Measurements from ENCODE around the gene KLHL29. TPM values are rescaled to one million over a fixed set of nuclear protein-coding genes. Genes with fewer than 3 reads are reported as not detected.

The KLHL29 gene
- total and polyA plus RNA-seq, 10 of the 15 experiments (the other 5 are each of a cell fraction or from before 2014, with no cell fraction given): 1.4 to 19.5 (median 6.1) TPM

DNA sequence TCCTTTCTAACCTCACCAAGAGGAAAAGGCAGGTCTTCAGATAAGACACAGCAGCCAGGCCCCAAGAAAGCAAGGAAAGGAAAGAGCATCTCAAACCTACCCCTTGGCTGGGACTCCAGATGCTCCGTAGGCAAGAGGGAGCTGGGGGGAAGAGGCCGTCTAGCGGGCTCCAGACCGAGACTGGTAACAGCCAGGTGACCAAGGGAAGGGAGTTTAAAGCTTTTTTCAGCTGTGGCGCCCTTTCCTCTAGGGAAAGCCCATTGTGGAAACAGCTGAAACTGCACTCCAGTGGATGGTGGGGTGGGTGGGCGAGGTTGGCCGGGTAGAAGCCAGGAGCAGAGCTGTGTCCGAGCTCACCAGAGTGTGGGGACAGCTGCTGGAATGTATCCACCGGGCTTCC is 180.4 kb downstream of the KLHL29 start:
- CTCF ChIA-PET: interaction anchor here (0.6 kb wide), 1 partner anchor 113 kb away, joined by 3 read pairs; no protein-coding TSS in a partner anchor
- no peak for ATAC-seq
- 70% methylated on average over 9 of the region's 9 CpGs for WGBS (ENCODE audit: insufficient coverage, insufficient replicate concordance, low lambda C conversion rate, missing lambda C conversion rate)
- no peak overlapping the region for H3K9ac ChIP-seq (ENCODE audit: control insufficient read depth, insufficient read depth, low read length)
- no peak overlapping the region for H3K27ac ChIP-seq (ENCODE audit: control insufficient read depth, insufficient read depth)
- H3K4me1 ChIP-seq (ENCODE audit: control insufficient read depth, insufficient read depth, low read length): no peaks in the 10 kb centered on the region
- RAD21 ChIA-PET (ENCODE audit: unreplicated experiment): no interaction called here
- POLR2A ChIA-PET: no interaction called here
- no peak overlapping the region for H2AFZ ChIP-seq (ENCODE audit: control insufficient read depth, low read depth, low read length)
- FAIRE-seq: no peak
- no peak overlapping the region for H3K4me2 ChIP-seq (ENCODE audit: control insufficient read depth, insufficient read depth)
- no peaks in the 10 kb centered on the region for H3K79me2 ChIP-seq (ENCODE audit: control insufficient read depth, insufficient read depth, low read length)
- H3K4me3 ChIP-seq: no peak overlapping the region
- intact Hi-C loops (cut with micrococcal nuclease; ENCODE audit: unreplicated experiment): loop anchor here (10.0 kb wide), 1 partner anchor 371 kb away; no protein-coding TSS in a partner anchor
- no peaks in the 10 kb centered on the region for H3K27me3 ChIP-seq (replicated peaks in 1 of 2; ENCODE audit: control insufficient read depth in 2 of 2, insufficient read depth in 2 of 2, low read length in 1 of 2)
- H3K36me3 ChIP-seq (ENCODE audit: control insufficient read depth in 2 of 2, insufficient read depth in 2 of 2, low read length in 1 of 2): peaks cover 4 to 5% of the 10 kb centered on the region in 2 experiments; a peak in 3 of 4 replicates
- no peaks in the 10 kb centered on the region for H3K9me3 ChIP-seq (replicated peaks; ENCODE audit: control insufficient read depth, insufficient read depth, low read length)
- no peak for DNase-seq (ENCODE audit: low read depth, low spot score)
- no peak for TF ChIP-seq PAX8 (IDR thresholded peaks at IDR 0.05)
- TF ChIP-seq MTA2 (IDR thresholded peaks at IDR 0.05; ENCODE audit: low read depth): no peak
- TF ChIP-seq MEF2A (IDR thresholded peaks at IDR 0.05; ENCODE audit: insufficient read depth, low read depth, low read length): no peak
- TF ChIP-seq BRCA1 (IDR thresholded peaks at IDR 0.05; ENCODE audit: low read depth, low read length): no peak
- TF ChIP-seq, protein P1, sequence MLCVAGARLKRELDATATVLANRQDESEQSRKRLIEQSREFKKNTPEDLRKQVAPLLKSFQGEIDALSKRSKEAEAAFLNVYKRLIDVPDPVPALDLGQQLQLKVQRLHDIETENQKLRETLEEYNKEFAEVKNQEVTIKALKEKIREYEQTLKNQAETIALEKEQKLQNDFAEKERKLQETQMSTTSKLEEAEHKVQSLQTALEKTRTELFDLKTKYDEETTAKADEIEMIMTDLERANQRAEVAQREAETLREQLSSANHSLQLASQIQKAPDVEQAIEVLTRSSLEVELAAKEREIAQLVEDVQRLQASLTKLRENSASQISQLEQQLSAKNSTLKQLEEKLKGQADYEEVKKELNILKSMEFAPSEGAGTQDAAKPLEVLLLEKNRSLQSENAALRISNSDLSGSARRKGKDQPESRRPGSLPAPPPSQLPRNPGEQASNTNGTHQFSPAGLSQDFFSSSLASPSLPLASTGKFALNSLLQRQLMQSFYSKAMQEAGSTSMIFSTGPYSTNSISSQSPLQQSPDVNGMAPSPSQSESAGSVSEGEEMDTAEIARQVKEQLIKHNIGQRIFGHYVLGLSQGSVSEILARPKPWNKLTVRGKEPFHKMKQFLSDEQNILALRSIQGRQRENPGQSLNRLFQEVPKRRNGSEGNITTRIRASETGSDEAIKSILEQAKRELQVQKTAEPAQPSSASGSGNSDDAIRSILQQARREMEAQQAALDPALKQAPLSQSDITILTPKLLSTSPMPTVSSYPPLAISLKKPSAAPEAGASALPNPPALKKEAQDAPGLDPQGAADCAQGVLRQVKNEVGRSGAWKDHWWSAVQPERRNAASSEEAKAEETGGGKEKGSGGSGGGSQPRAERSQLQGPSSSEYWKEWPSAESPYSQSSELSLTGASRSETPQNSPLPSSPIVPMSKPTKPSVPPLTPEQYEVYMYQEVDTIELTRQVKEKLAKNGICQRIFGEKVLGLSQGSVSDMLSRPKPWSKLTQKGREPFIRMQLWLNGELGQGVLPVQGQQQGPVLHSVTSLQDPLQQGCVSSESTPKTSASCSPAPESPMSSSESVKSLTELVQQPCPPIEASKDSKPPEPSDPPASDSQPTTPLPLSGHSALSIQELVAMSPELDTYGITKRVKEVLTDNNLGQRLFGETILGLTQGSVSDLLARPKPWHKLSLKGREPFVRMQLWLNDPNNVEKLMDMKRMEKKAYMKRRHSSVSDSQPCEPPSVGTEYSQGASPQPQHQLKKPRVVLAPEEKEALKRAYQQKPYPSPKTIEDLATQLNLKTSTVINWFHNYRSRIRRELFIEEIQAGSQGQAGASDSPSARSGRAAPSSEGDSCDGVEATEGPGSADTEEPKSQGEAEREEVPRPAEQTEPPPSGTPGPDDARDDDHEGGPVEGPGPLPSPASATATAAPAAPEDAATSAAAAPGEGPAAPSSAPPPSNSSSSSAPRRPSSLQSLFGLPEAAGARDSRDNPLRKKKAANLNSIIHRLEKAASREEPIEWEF (IDR thresholded peaks at IDR 0.05; ENCODE audit: insufficient replicate concordance, low read depth, low read length): no peak
- no peak for TF ChIP-seq ESRRA (IDR thresholded peaks at IDR 0.05; ENCODE audit: low read length)
- TF ChIP-seq, protein P2, sequence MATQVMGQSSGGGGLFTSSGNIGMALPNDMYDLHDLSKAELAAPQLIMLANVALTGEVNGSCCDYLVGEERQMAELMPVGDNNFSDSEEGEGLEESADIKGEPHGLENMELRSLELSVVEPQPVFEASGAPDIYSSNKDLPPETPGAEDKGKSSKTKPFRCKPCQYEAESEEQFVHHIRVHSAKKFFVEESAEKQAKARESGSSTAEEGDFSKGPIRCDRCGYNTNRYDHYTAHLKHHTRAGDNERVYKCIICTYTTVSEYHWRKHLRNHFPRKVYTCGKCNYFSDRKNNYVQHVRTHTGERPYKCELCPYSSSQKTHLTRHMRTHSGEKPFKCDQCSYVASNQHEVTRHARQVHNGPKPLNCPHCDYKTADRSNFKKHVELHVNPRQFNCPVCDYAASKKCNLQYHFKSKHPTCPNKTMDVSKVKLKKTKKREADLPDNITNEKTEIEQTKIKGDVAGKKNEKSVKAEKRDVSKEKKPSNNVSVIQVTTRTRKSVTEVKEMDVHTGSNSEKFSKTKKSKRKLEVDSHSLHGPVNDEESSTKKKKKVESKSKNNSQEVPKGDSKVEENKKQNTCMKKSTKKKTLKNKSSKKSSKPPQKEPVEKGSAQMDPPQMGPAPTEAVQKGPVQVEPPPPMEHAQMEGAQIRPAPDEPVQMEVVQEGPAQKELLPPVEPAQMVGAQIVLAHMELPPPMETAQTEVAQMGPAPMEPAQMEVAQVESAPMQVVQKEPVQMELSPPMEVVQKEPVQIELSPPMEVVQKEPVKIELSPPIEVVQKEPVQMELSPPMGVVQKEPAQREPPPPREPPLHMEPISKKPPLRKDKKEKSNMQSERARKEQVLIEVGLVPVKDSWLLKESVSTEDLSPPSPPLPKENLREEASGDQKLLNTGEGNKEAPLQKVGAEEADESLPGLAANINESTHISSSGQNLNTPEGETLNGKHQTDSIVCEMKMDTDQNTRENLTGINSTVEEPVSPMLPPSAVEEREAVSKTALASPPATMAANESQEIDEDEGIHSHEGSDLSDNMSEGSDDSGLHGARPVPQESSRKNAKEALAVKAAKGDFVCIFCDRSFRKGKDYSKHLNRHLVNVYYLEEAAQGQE (IDR thresholded peaks at IDR 0.05; ENCODE audit: low read depth, low read length): no peak
- TF ChIP-seq, protein P3, sequence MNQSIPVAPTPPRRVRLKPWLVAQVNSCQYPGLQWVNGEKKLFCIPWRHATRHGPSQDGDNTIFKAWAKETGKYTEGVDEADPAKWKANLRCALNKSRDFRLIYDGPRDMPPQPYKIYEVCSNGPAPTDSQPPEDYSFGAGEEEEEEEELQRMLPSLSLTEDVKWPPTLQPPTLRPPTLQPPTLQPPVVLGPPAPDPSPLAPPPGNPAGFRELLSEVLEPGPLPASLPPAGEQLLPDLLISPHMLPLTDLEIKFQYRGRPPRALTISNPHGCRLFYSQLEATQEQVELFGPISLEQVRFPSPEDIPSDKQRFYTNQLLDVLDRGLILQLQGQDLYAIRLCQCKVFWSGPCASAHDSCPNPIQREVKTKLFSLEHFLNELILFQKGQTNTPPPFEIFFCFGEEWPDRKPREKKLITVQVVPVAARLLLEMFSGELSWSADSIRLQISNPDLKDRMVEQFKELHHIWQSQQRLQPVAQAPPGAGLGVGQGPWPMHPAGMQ (IDR thresholded peaks at IDR 0.05; ENCODE audit: borderline replicate concordance): no peak
- no peak for TF ChIP-seq TARDBP (IDR thresholded peaks at IDR 0.05; ENCODE audit: borderline replicate concordance)
- no peak for TF ChIP-seq TCF7 (IDR thresholded peaks at IDR 0.05; ENCODE audit: borderline replicate concordance)
- TF ChIP-seq, protein P4, sequence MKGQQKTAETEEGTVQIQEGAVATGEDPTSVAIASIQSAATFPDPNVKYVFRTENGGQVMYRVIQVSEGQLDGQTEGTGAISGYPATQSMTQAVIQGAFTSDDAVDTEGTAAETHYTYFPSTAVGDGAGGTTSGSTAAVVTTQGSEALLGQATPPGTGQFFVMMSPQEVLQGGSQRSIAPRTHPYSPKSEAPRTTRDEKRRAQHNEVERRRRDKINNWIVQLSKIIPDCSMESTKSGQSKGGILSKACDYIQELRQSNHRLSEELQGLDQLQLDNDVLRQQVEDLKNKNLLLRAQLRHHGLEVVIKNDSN (IDR thresholded peaks at IDR 0.05; ENCODE audit: borderline replicate concordance, extremely low read length, insufficient read depth, low read depth, low read length): no peak
- TF ChIP-seq NBN (IDR thresholded peaks at IDR 0.05): no peak
- TF ChIP-seq ASH2L (IDR thresholded peaks at IDR 0.05; ENCODE audit: borderline replicate concordance, low read depth): no peak
- no TSS peak for BruUV-seq (replicated peaks)
- in situ Hi-C loops (cut with MboI): no loop called here
- SMC1A ChIA-PET (ENCODE audit: uncharacterized antibody, unreplicated experiment): interaction anchor here (0.6 kb wide), 1 partner anchor 14 kb away, joined by 3 read pairs; no protein-coding TSS in a partner anchor
- no peaks in the 10 kb centered on the region for H4K20me1 ChIP-seq (ENCODE audit: control insufficient read depth, insufficient read depth)
